Measurements from ENCODE around the gene LPAR6.

The LPAR6 gene

GRCh38 chr13:48449656-48450055 lies 36.7 kb upstream of the LPAR6 start:
- no peak overlapping the region for H3K27ac ChIP-seq (ENCODE audit: low read length)
- no peak overlapping the region for H3K4me2 ChIP-seq (ENCODE audit: insufficient read depth, low read length)
- H3K4me3 ChIP-seq (ENCODE audit: low read depth in 1 of 2, low read length in 2 of 2), result no peak overlapping the region

GRCh38 chr13:48448959-48449614 lies 36.2 kb upstream of the LPAR6 start:
- Histone ChIP-seq H3K9ac (ENCODE audit: low read depth, low read length) (no peak overlapping the region), H3K79me2 (ENCODE audit: insufficient read depth, low read length) (peaks cover 35% of the 10 kb centered on the region), H4K20me1 (ENCODE audit: insufficient read depth, low read length) (no peaks in the 10 kb centered on the region), H3K4me1 (ENCODE audit: insufficient read depth, low read length) (no peaks in the 10 kb centered on the region), H3K36me3 (ENCODE audit: insufficient read depth, low read length) (peaks cover 46% of the 10 kb centered on the region), H2AFZ (ENCODE audit: low read depth, low read length) (no peak overlapping the region), H3K27ac (ENCODE audit: low read length) (no peak overlapping the region), H3K27me3 (ENCODE audit: insufficient read depth, low read length, poor library complexity) (no peaks in the 10 kb centered on the region), H3K4me2 (ENCODE audit: insufficient read depth, low read length) (no peak overlapping the region), H3K9me3 (ENCODE audit: insufficient read depth, low read length, severe bottlenecking) (peaks cover 14% of the 10 kb centered on the region), H3K4me3 (ENCODE audit: low read depth in 1 of 2, low read length in 2 of 2) (no peak overlapping the region)
- ATAC-seq (ENCODE audit: insufficient read depth, low read depth) (0 out of 3 replicates have a peak, but pooled peaks have one; percentile 24), DNase-seq (no peak)
- TF ChIP-seq EZH2 (IDR thresholded peaks at IDR 0.05; ENCODE audit: borderline replicate concordance, low read depth, low read length, severe bottlenecking), result no peak
- TF ChIP-seq CTCF (IDR thresholded peaks at IDR 0.05; ENCODE audit: borderline replicate concordance, extremely low read depth, low read length, poor library complexity, severe bottlenecking), result no peak

More at GRCh38 chr13:48449656-48450055, 36.7 kb upstream of the LPAR6 start:
- no peak for TF ChIP-seq CTCF (IDR thresholded peaks at IDR 0.05; ENCODE audit: borderline replicate concordance, extremely low read depth, low read length, poor library complexity, severe bottlenecking)
- no peak for TF ChIP-seq EZH2 (IDR thresholded peaks at IDR 0.05; ENCODE audit: borderline replicate concordance, low read depth, low read length, severe bottlenecking)
- no peak for DNase-seq
- Histone ChIP-seq H3K4me1 (ENCODE audit: insufficient read depth, low read length) (no peaks in the 10 kb centered on the region), H3K9ac (ENCODE audit: low read depth, low read length) (no peak overlapping the region), H3K27me3 (ENCODE audit: insufficient read depth, low read length, poor library complexity) (no peaks in the 10 kb centered on the region), H4K20me1 (ENCODE audit: insufficient read depth, low read length) (no peaks in the 10 kb centered on the region), H3K36me3 (ENCODE audit: insufficient read depth, low read length) (peaks cover 47% of the 10 kb centered on the region), H2AFZ (ENCODE audit: low read depth, low read length) (no peak overlapping the region), H3K9me3 (ENCODE audit: insufficient read depth, low read length, severe bottlenecking) (peaks cover 14% of the 10 kb centered on the region), H3K79me2 (ENCODE audit: insufficient read depth, low read length) (peaks cover 35% of the 10 kb centered on the region)
- ATAC-seq (ENCODE audit: insufficient read depth, low read depth), result 0 out of 3 replicates have a peak, but pooled peaks have one; percentile 17

DNA sequence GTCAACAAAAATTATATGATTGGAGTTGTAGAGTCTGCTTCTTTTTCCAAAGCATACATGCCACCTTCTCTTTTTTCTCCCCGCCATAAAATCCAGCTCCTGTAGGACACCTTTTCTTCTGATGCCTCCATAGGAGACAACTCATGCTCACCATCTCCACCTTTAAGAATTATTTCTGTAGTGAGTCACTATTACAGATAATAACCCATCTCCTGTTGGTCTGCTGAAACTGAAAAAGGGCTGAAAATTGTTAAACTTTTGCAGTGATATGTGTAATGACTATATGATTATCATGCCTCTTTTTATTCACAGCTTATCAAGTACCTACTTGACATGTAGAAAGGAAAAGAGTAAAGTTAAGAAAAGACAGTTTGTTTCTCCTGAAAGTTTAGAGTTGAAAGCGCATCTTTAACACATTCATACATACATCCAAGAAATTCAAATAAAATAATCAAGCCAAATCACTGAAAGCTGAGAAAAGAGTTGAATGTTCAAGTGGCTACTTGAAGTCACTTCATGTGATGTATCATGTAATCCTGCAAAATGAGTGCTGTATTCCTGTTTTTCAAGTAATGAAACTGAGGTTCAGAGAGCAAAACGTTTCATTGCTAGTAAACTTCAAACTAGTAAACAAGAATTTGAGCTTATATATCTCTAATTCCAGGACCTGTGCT lies 35.5 kb upstream of the LPAR6 start:
- Histone ChIP-seq H3K27me3 (ENCODE audit: insufficient read depth, low read length, poor library complexity) (no peaks in the 10 kb centered on the region), H3K4me3 (ENCODE audit: low read depth in 1 of 2, low read length in 2 of 2) (no peak overlapping the region), H2AFZ (ENCODE audit: low read depth, low read length) (no peak overlapping the region), H3K9me3 (ENCODE audit: insufficient read depth, low read length, severe bottlenecking) (peaks cover 14% of the 10 kb centered on the region), H4K20me1 (ENCODE audit: insufficient read depth, low read length) (no peaks in the 10 kb centered on the region), H3K4me2 (ENCODE audit: insufficient read depth, low read length) (no peak overlapping the region), H3K79me2 (ENCODE audit: insufficient read depth, low read length) (peaks cover 39% of the 10 kb centered on the region), H3K9ac (ENCODE audit: low read depth, low read length) (no peak overlapping the region), H3K4me1 (ENCODE audit: insufficient read depth, low read length) (no peaks in the 10 kb centered on the region), H3K36me3 (ENCODE audit: insufficient read depth, low read length) (peaks cover 45% of the 10 kb centered on the region), H3K27ac (ENCODE audit: low read length) (no peak overlapping the region)
- TF ChIP-seq CTCF (IDR thresholded peaks at IDR 0.05; ENCODE audit: borderline replicate concordance, extremely low read depth, low read length, poor library complexity, severe bottlenecking), result no peak
- TF ChIP-seq EZH2 (IDR thresholded peaks at IDR 0.05; ENCODE audit: borderline replicate concordance, low read depth, low read length, severe bottlenecking), result no peak
- ATAC-seq (ENCODE audit: insufficient read depth, low read depth), result no peak
- no peak for DNase-seq
